Thyroid gland (tissue), 4 donors: ENCODE data around the gene HES4.

Source experiments
- POLR2A ChIP-seq, 2 donors: fragments of 450-650 bp; IDR thresholded peaks; one replicate each; pipeline ENCODE4 v1.6.1; 2017; ENCODE audit warnings: antibody characterized with exemption in 2 of 2, mild to moderate bottlenecking in 2 of 2, moderate library complexity in 1 of 2
- TF ChIP-seq, protein P1 (sequence below), 6 experiments: fragments of 200-600 bp in 3 of 6; fragments of 450-650 bp in 3 of 6; sonication (generic) in 3 of 6; IDR thresholded peaks; one replicate each; pipeline ENCODE4 v1.5.1; 2016 to 2019; ENCODE audit warnings: antibody characterized with exemption in 6 of 6, mild to moderate bottlenecking in 2 of 6, inconsistent platforms in 1 of 6, moderate library complexity in 1 of 6

DNA sequence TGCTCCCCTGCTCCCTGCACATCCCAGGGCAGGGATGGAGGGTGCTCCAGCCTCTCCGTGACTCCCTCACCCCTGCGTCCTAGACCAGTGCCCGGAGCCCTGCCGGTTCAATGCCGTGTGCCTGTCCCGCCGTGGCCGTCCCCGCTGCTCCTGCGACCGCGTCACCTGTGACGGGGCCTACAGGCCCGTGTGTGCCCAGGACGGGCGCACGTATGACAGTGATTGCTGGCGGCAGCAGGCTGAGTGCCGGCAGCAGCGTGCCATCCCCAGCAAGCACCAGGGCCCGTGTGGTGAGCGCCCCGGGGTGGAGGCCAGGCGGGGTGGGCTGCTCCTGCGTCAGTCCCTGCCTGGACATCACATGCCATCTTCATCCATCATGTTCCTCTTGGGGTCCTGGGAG lies 42.0 kb upstream of the HES4 start:
- TF ChIP-seq POLR2A (IDR thresholded peaks at IDR 0.05): no peak
- TF ChIP-seq, protein P1, sequence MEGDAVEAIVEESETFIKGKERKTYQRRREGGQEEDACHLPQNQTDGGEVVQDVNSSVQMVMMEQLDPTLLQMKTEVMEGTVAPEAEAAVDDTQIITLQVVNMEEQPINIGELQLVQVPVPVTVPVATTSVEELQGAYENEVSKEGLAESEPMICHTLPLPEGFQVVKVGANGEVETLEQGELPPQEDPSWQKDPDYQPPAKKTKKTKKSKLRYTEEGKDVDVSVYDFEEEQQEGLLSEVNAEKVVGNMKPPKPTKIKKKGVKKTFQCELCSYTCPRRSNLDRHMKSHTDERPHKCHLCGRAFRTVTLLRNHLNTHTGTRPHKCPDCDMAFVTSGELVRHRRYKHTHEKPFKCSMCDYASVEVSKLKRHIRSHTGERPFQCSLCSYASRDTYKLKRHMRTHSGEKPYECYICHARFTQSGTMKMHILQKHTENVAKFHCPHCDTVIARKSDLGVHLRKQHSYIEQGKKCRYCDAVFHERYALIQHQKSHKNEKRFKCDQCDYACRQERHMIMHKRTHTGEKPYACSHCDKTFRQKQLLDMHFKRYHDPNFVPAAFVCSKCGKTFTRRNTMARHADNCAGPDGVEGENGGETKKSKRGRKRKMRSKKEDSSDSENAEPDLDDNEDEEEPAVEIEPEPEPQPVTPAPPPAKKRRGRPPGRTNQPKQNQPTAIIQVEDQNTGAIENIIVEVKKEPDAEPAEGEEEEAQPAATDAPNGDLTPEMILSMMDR (IDR thresholded peaks at IDR 0.05): no peak
